ENCODE data around the gene AADAC.
"Not testable (repeated sequence)": the region's sequence is repeated elsewhere in the genome, so short reads cannot be mapped to it uniquely, and the experiment has no call there.

AADAC gene

GRCh38 chr3:151775314-151776258 lies 38.3 kb upstream of the AADAC start:
- Histone ChIP-seq H3K4me3 (ENCODE audit: low read depth in 1 of 2, low read length in 2 of 2) (no peak overlapping the region), H3K27ac (ENCODE audit: low read depth, low read length) (no peak overlapping the region), H3K27me3 (ENCODE audit: control insufficient read depth in 1 of 2, insufficient read depth in 2 of 2, low read length in 2 of 2) (no peaks in the 10 kb centered on the region), H3K4me1 (ENCODE audit: control insufficient read depth in 1 of 2, insufficient read depth in 2 of 2, low read length in 2 of 2) (peaks cover 4 to 15% of the 10 kb centered on the region in 2 donors), H3K9ac (ENCODE audit: low read depth in 1 of 2, low read length in 2 of 2) (no peak overlapping the region), H3K9me3 (ENCODE audit: control insufficient read depth in 1 of 2, low read length in 2 of 2) (no peaks in the 10 kb centered on the region), H3K36me3 (ENCODE audit: control insufficient read depth in 1 of 2, insufficient read depth in 2 of 2, low read length in 2 of 2) (no peaks in the 10 kb centered on the region)

DNA sequence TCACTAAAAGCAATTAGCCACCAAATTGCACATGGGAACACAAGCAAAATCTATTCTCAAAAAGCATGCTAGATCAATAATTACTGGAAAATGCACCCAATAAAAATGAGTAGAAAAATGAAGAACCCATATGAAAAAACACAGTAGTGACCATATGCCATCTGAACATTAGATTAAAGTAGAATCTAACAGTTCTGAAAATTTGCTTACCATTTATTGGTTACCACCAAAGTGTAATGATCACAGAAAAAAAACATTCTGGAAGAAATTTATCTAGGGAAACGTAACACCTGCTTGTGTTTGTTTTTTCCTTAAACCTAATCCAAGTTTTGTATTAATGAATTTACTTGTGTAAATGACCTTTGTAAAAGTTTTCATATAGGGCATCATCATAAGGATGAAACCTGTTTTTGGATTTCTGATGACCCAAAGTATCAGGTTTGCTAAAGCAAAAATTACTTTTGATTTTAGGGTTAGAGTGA lies 37.6 kb upstream of the AADAC start:
- Histone ChIP-seq H3K9me3 (ENCODE audit: control insufficient read depth in 1 of 2, low read length in 2 of 2) (no peaks in the 10 kb centered on the region), H3K27ac (ENCODE audit: low read depth, low read length) (no peak overlapping the region)

DNA sequence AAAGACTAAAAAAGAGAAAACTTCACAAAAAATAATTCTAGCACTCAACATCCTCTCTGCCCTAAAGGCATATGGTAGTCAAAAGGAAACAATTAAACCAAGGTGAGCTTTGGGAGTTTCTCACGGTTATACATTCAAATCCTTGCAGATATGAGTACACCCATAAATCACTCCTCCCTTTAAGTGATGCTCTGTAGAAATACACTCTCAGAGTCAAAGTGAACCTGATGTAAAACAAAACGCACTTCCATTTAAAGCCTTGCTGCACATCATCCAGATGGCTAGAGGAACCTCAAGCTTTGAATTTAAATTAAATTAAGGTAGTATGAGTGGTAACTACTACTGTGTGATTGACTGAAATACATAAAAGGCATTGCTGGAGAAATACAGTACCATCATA lies 36.0 kb upstream of the AADAC start:
- Histone ChIP-seq H3K9me3 (ENCODE audit: control insufficient read depth in 1 of 2, low read length in 2 of 2) (no peaks in the 10 kb centered on the region), H3K27ac (ENCODE audit: low read depth, low read length) (no peak overlapping the region), H3K9ac (ENCODE audit: low read depth in 1 of 2, low read length in 2 of 2) (no peak overlapping the region), H3K4me1 (ENCODE audit: control insufficient read depth in 1 of 2, insufficient read depth in 2 of 2, low read length in 2 of 2) (peaks cover 0 to 15% of the 10 kb centered on the region in 2 donors), H3K4me3 (ENCODE audit: low read depth in 1 of 2, low read length in 2 of 2) (no peak overlapping the region), H3K27me3 (ENCODE audit: control insufficient read depth in 1 of 2, insufficient read depth in 2 of 2, low read length in 2 of 2) (no peaks in the 10 kb centered on the region), H3K36me3 (ENCODE audit: control insufficient read depth in 1 of 2, insufficient read depth in 2 of 2, low read length in 2 of 2) (no peaks in the 10 kb centered on the region)

More for the DNA sequence above, 37.6 kb upstream of the AADAC start:
- no peaks in the 10 kb centered on the region for H3K36me3 ChIP-seq (ENCODE audit: control insufficient read depth in 1 of 2, insufficient read depth in 2 of 2, low read length in 2 of 2)
- peaks cover 0 to 15% of the 10 kb centered on the region in 2 donors for H3K4me1 ChIP-seq (ENCODE audit: control insufficient read depth in 1 of 2, insufficient read depth in 2 of 2, low read length in 2 of 2)
- H3K4me3 ChIP-seq (ENCODE audit: low read depth in 1 of 2, low read length in 2 of 2), result no peak overlapping the region
- no peaks in the 10 kb centered on the region for H3K27me3 ChIP-seq (ENCODE audit: control insufficient read depth in 1 of 2, insufficient read depth in 2 of 2, low read length in 2 of 2)
- no peak overlapping the region for H3K9ac ChIP-seq (ENCODE audit: low read depth in 1 of 2, low read length in 2 of 2)

DNA sequence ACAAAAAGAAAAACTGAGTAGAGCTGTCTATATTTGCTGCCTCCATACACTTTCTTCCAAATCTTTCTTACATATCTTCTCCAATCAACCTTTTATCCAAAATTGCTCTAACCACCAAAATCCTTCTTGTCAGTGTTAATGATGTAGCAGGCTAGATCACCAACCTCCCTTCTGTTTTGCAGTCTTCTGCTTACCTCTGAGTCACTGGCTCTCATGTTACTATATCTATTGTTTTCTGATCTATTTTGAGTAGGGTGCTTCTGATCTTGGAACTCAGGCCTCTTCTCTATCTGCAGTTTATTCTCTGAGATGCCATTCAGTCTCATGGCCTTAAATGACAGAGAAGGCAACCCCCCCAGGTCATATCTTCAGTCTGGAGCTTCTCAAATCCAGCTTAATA lies 26.3 kb upstream of the AADAC start:
- Histone ChIP-seq H3K9ac (ENCODE audit: low read depth in 1 of 2, low read length in 2 of 2) (no peak overlapping the region), H3K4me3 (ENCODE audit: low read depth in 1 of 2, low read length in 2 of 2) (no peak overlapping the region)

GRCh38 chr3:151788401-151788800 lies 25.5 kb upstream of the AADAC start:
- Histone ChIP-seq H3K27me3 (ENCODE audit: control insufficient read depth in 1 of 2, insufficient read depth in 2 of 2, low read length in 2 of 2) (no peaks in the 10 kb centered on the region), H3K27ac (ENCODE audit: low read depth, low read length) (no peak overlapping the region), H3K9ac (ENCODE audit: low read depth in 1 of 2, low read length in 2 of 2) (no peak overlapping the region), H3K4me1 (ENCODE audit: control insufficient read depth in 1 of 2, insufficient read depth in 2 of 2, low read length in 2 of 2) (no peaks in the 10 kb centered on the region), H3K9me3 (ENCODE audit: control insufficient read depth in 1 of 2, low read length in 2 of 2) (no peaks in the 10 kb centered on the region), H3K4me3 (ENCODE audit: low read depth in 1 of 2, low read length in 2 of 2) (no peak overlapping the region), H3K36me3 (ENCODE audit: control insufficient read depth in 1 of 2, insufficient read depth in 2 of 2, low read length in 2 of 2) (peaks cover 4% of the 10 kb centered on the region in 2 donors)

More for the DNA sequence above, 26.3 kb upstream of the AADAC start:
- H3K9me3 ChIP-seq (ENCODE audit: control insufficient read depth in 1 of 2, low read length in 2 of 2), result no peaks in the 10 kb centered on the region
- H3K4me1 ChIP-seq (ENCODE audit: control insufficient read depth in 1 of 2, insufficient read depth in 2 of 2, low read length in 2 of 2), result no peaks in the 10 kb centered on the region
- H3K36me3 ChIP-seq (ENCODE audit: control insufficient read depth in 1 of 2, insufficient read depth in 2 of 2, low read length in 2 of 2), result peaks cover 4% of the 10 kb centered on the region in 2 donors
- no peak overlapping the region for H3K27ac ChIP-seq (ENCODE audit: low read depth, low read length)
- no peaks in the 10 kb centered on the region for H3K27me3 ChIP-seq (ENCODE audit: control insufficient read depth in 1 of 2, insufficient read depth in 2 of 2, low read length in 2 of 2)

DNA sequence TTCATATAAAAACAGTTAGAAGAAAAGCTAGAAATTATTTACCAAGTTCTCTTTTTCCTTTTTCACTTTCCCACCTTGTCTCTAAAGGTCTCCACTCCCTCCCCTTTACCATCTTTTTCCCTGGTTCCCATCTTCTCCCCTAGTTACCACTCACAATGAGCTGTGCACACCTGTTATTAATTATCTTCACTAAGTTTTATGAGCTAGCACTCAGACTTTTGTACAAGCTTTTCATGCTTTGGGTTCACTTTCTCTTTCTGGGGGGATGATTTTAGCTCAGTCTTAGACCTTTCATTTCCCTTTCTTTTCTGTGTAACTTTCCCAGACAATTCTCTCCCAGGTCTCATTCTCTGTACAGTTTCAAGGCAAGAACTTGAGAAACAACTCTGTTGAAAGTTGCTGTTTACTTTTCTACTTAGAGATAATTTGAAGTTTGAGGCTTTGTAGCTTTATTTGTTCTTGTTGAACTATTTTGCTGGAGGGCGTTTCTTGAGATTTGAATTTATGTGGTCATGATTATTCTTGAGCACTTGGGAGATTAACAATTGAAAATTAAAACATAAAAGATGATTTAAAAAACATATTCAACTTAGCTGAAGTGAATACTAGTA lies 24.0 kb upstream of the AADAC start:
- H3K27me3 ChIP-seq (ENCODE audit: control insufficient read depth in 1 of 2, insufficient read depth in 2 of 2, low read length in 2 of 2), result no peaks in the 10 kb centered on the region
- H3K27ac ChIP-seq (ENCODE audit: low read depth, low read length), result no peak overlapping the region
- no peaks in the 10 kb centered on the region for H3K4me1 ChIP-seq (ENCODE audit: control insufficient read depth in 1 of 2, insufficient read depth in 2 of 2, low read length in 2 of 2)
- no peak overlapping the region for H3K9ac ChIP-seq (ENCODE audit: low read depth in 1 of 2, low read length in 2 of 2)
- peaks cover 0 to under 1% of the 10 kb centered on the region in 2 donors for H3K36me3 ChIP-seq (ENCODE audit: control insufficient read depth in 1 of 2, insufficient read depth in 2 of 2, low read length in 2 of 2)
- no peak overlapping the region for H3K4me3 ChIP-seq (ENCODE audit: low read depth in 1 of 2, low read length in 2 of 2)
- no peaks in the 10 kb centered on the region for H3K9me3 ChIP-seq (ENCODE audit: control insufficient read depth in 1 of 2, low read length in 2 of 2)

- not testable (repeated sequence) for H3K4me1 ChIP-seq (ENCODE audit: control insufficient read depth in 1 of 2, insufficient read depth in 2 of 2, low read length in 2 of 2); H3K9me3 ChIP-seq (ENCODE audit: control insufficient read depth in 1 of 2, low read length in 2 of 2); H3K4me3 ChIP-seq (ENCODE audit: low read depth in 1 of 2, low read length in 2 of 2); H3K27me3 ChIP-seq (ENCODE audit: control insufficient read depth in 1 of 2, insufficient read depth in 2 of 2, low read length in 2 of 2); H3K27ac ChIP-seq (ENCODE audit: low read depth, low read length); H3K9ac ChIP-seq (ENCODE audit: low read depth in 1 of 2, low read length in 2 of 2); H3K36me3 ChIP-seq (ENCODE audit: control insufficient read depth in 1 of 2, insufficient read depth in 2 of 2, low read length in 2 of 2)
Measured at GRCh38 chr3:151790763-151791162, 23.2 kb upstream of the AADAC start.

- H3K27ac ChIP-seq (ENCODE audit: low read depth, low read length), result no peak overlapping the region
- H3K27me3 ChIP-seq (ENCODE audit: control insufficient read depth in 1 of 2, insufficient read depth in 2 of 2, low read length in 2 of 2), result no peaks in the 10 kb centered on the region
- no peaks in the 10 kb centered on the region for H3K4me1 ChIP-seq (ENCODE audit: control insufficient read depth in 1 of 2, insufficient read depth in 2 of 2, low read length in 2 of 2)
- no peaks in the 10 kb centered on the region for H3K36me3 ChIP-seq (ENCODE audit: control insufficient read depth in 1 of 2, insufficient read depth in 2 of 2, low read length in 2 of 2)
- H3K4me3 ChIP-seq (ENCODE audit: low read depth in 1 of 2, low read length in 2 of 2), result no peak overlapping the region
- H3K9me3 ChIP-seq (ENCODE audit: control insufficient read depth in 1 of 2, low read length in 2 of 2), result no peaks in the 10 kb centered on the region
- no peak overlapping the region for H3K9ac ChIP-seq (ENCODE audit: low read depth in 1 of 2, low read length in 2 of 2)
Measured at GRCh38 chr3:151792411-151792810, 21.5 kb upstream of the AADAC start.

DNA sequence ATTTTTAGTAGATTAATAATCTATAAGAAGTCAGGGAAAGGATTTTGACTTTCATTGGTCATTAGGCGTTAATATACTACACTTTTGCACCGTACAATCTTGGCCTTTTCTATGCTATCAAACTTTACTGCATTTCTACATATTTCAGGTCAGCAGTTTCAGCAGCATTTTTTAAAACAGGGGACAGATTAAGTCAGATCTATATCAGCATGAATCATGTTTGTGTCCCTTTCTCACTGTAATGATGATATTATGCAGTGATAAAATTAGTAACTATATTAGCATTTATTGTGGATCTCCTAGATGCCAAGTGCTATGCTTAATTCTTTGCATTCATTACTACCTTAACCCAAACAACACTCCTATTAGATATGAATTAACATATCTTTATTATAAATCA lies 20.3 kb upstream of the AADAC start:
- Histone ChIP-seq H3K9ac (ENCODE audit: low read depth in 1 of 2, low read length in 2 of 2) (no peak overlapping the region), H3K36me3 (ENCODE audit: control insufficient read depth in 1 of 2, insufficient read depth in 2 of 2, low read length in 2 of 2) (no peaks in the 10 kb centered on the region), H3K4me1 (ENCODE audit: control insufficient read depth in 1 of 2, insufficient read depth in 2 of 2, low read length in 2 of 2) (no peaks in the 10 kb centered on the region), H3K4me3 (ENCODE audit: low read depth in 1 of 2, low read length in 2 of 2) (no peak overlapping the region), H3K27me3 (ENCODE audit: control insufficient read depth in 1 of 2, insufficient read depth in 2 of 2, low read length in 2 of 2) (no peaks in the 10 kb centered on the region), H3K9me3 (ENCODE audit: control insufficient read depth in 1 of 2, low read length in 2 of 2) (no peaks in the 10 kb centered on the region), H3K27ac (ENCODE audit: low read depth, low read length) (no peak overlapping the region)

GRCh38 chr3:151794080-151794479 lies 19.8 kb upstream of the AADAC start:
- H3K9ac ChIP-seq (ENCODE audit: low read depth in 1 of 2, low read length in 2 of 2), result no peak overlapping the region
- no peaks in the 10 kb centered on the region for H3K27me3 ChIP-seq (ENCODE audit: control insufficient read depth in 1 of 2, insufficient read depth in 2 of 2, low read length in 2 of 2)
- no peaks in the 10 kb centered on the region for H3K4me1 ChIP-seq (ENCODE audit: control insufficient read depth in 1 of 2, insufficient read depth in 2 of 2, low read length in 2 of 2)
- no peaks in the 10 kb centered on the region for H3K9me3 ChIP-seq (ENCODE audit: control insufficient read depth in 1 of 2, low read length in 2 of 2)
- no peak overlapping the region for H3K4me3 ChIP-seq (ENCODE audit: low read depth in 1 of 2, low read length in 2 of 2)
- H3K27ac ChIP-seq (ENCODE audit: low read depth, low read length), result no peak overlapping the region
- no peaks in the 10 kb centered on the region for H3K36me3 ChIP-seq (ENCODE audit: control insufficient read depth in 1 of 2, insufficient read depth in 2 of 2, low read length in 2 of 2)
